ENCODE data around the gene STAT5B.

GRCh38 chr17:42287977-42288802 is 12.0 kb upstream of the STAT5B start, which contains the start of gene STAT5A:
- TF ChIP-seq RARB (CRISPR knock-in tag; IDR thresholded peaks at IDR 0.05) (no peak), SNAI2 (CRISPR knock-in tag; IDR thresholded peaks at IDR 0.05) (no peak), ZFP30 (CRISPR knock-in tag; IDR thresholded peaks at IDR 0.05) (no peak), TCF4 (CRISPR knock-in tag; IDR thresholded peaks at IDR 0.05; ENCODE audit: borderline replicate concordance) (no peak), GLIS3 (CRISPR knock-in tag; IDR thresholded peaks at IDR 0.05) (no peak), PATZ1 (CRISPR knock-in tag; IDR thresholded peaks at IDR 0.05; ENCODE audit: borderline replicate concordance) (no peak), CSDC2 (CRISPR knock-in tag; IDR thresholded peaks at IDR 0.05) (no peak), ZNF70 (CRISPR knock-in tag; IDR thresholded peaks at IDR 0.05) (no peak), OSR1 (CRISPR knock-in tag; IDR thresholded peaks at IDR 0.05) (no peak), POU6F1 (CRISPR knock-in tag; IDR thresholded peaks at IDR 0.05; ENCODE audit: borderline replicate concordance, low read depth) (no peak), ARNTL (CRISPR knock-in tag; IDR thresholded peaks at IDR 0.05; ENCODE audit: borderline replicate concordance, low read depth) (no peak), BACH2 (CRISPR knock-in tag; IDR thresholded peaks at IDR 0.05; ENCODE audit: borderline replicate concordance) (no peak)

All from SK-N-SH treated with all-trans-retinoic acid at 6 μM for 48 hours (cell line).